Astrocyte (in vitro differentiated cells and primary cell): ENCODE data around the gene NUP155.

Experiments used
- EZH2 ChIP-seq: IDR thresholded peaks from 2 replicates; pipeline ENCODE4 v1.6.1; 2012; ENCODE audit warnings: mild to moderate bottlenecking, low read length, inconsistent platforms; ENCODE audit not compliant: insufficient read depth
- TF ChIP-seq, protein P1 (sequence below): IDR thresholded peaks from 2 replicates; pipeline ENCODE4 v1.5.1; 2011; ENCODE audit warnings: low read depth, mild to moderate bottlenecking, inconsistent platforms, low read length, moderate library complexity; ENCODE audit not compliant: insufficient read depth

- TF ChIP-seq, protein P1, sequence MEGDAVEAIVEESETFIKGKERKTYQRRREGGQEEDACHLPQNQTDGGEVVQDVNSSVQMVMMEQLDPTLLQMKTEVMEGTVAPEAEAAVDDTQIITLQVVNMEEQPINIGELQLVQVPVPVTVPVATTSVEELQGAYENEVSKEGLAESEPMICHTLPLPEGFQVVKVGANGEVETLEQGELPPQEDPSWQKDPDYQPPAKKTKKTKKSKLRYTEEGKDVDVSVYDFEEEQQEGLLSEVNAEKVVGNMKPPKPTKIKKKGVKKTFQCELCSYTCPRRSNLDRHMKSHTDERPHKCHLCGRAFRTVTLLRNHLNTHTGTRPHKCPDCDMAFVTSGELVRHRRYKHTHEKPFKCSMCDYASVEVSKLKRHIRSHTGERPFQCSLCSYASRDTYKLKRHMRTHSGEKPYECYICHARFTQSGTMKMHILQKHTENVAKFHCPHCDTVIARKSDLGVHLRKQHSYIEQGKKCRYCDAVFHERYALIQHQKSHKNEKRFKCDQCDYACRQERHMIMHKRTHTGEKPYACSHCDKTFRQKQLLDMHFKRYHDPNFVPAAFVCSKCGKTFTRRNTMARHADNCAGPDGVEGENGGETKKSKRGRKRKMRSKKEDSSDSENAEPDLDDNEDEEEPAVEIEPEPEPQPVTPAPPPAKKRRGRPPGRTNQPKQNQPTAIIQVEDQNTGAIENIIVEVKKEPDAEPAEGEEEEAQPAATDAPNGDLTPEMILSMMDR, result no peak
- TF ChIP-seq EZH2, result no peak
Measured at GRCh38 chr5:37412515-37412914, 41.6 kb upstream of the NUP155 start.
